ENCODE data around the gene TRIM24. TPM values are rescaled to one million over a fixed set of nuclear protein-coding genes. Genes with fewer than 3 reads are reported as not detected.

TRIM24 gene
- total RNA-seq, 4 donors from 2014 or later: 13.9 to 16.2 (median 14.1) TPM

- peaks cover 6 to 100% of the 10 kb centered on the region in 2 donors for H3K36me3 ChIP-seq
- no peaks in the 10 kb centered on the region for H3K27me3 ChIP-seq
- TF ChIP-seq POLR2A (IDR thresholded peaks at IDR 0.05): no peak
- H3K9me3 ChIP-seq: peaks cover 0 to 55% (median 0%) of the 10 kb centered on the region in 3 donors
- WGBS, 2 donors (ENCODE audit: low coverage in 1 of 2): 100% methylated on average over 2 to 4 of the region's 4 CpGs
- no peak overlapping the region for H3K27ac ChIP-seq
- ATAC-seq: no peak
- H3K4me3 ChIP-seq: no peak overlapping the region
- H3K4me1 ChIP-seq: no peaks in the 10 kb centered on the region
These were observed 95.6 kb downstream of the TRIM24 start for GRCh38 chr7:138555684-138556083.

GRCh38 chr7:138556771-138557484 is 96.9 kb downstream of the TRIM24 start:
- TF ChIP-seq POLR2AphosphoS5 (IDR thresholded peaks at IDR 0.05): no peak
- no peak for TF ChIP-seq EP300 (IDR thresholded peaks at IDR 0.05)
- no peak for TF ChIP-seq POLR2A (IDR thresholded peaks at IDR 0.05)
- TF ChIP-seq CTCF (IDR thresholded peaks at IDR 0.05): no peak
- peaks cover 0 to 63% (median 0%) of the 10 kb centered on the region in 3 donors for H3K9me3 ChIP-seq
- no peak overlapping the region for H3K4me3 ChIP-seq
- no peak for ATAC-seq
- H3K36me3 ChIP-seq: peaks cover 6 to 100% of the 10 kb centered on the region in 2 donors
- H3K27ac ChIP-seq: no peak overlapping the region
- no peaks in the 10 kb centered on the region for H3K4me1 ChIP-seq
- 87 to 100% methylated on average over 3 of the region's 3 CpGs for WGBS, 2 donors (ENCODE audit: low coverage in 1 of 2)
- H3K27me3 ChIP-seq: no peaks in the 10 kb centered on the region

GRCh38 chr7:138559448-138559847 is 99.4 kb downstream of the TRIM24 start:
- Histone ChIP-seq H3K4me1 (no peaks in the 10 kb centered on the region), H3K4me3 (no peak overlapping the region), H3K9me3 (peaks cover 0 to 83% (median 0%) of the 10 kb centered on the region in 3 donors), H3K27me3 (no peaks in the 10 kb centered on the region), H3K36me3 (peaks cover 0 to 100% of the 10 kb centered on the region in 2 donors), H3K27ac (no peak overlapping the region)
- ATAC-seq: no peak
- TF ChIP-seq EP300 (IDR thresholded peaks at IDR 0.05) (no peak), POLR2A (IDR thresholded peaks at IDR 0.05) (no peak), POLR2AphosphoS5 (IDR thresholded peaks at IDR 0.05) (no peak), CTCF (IDR thresholded peaks at IDR 0.05) (no peak)
- 97% methylated on average over 5 of the region's 5 CpGs; no CpG with 5 or more reads in 1 of the 2 donors for WGBS, 2 donors (ENCODE audit: low coverage in 1 of 2)

GRCh38 chr7:138563808-138564207 is 103.7 kb downstream of the TRIM24 start:
- WGBS, 2 donors (ENCODE audit: low coverage in 1 of 2): 61% methylated on average over 4 of the region's 4 CpGs; no CpG with 5 or more reads in 1 of the 2 donors
- TF ChIP-seq EP300 (IDR thresholded peaks at IDR 0.05) (no peak), CTCF (IDR thresholded peaks at IDR 0.05) (no peak), POLR2AphosphoS5 (IDR thresholded peaks at IDR 0.05) (no peak), POLR2A (IDR thresholded peaks at IDR 0.05) (no peak)
- Histone ChIP-seq H3K27me3 (no peaks in the 10 kb centered on the region), H3K9me3 (peaks cover 0 to 61% (median 0%) of the 10 kb centered on the region in 3 donors), H3K27ac (no peak overlapping the region), H3K4me3 (no peak overlapping the region), H3K36me3 (peaks cover 0 to 100% of the 10 kb centered on the region in 2 donors), H3K4me1 (no peaks in the 10 kb centered on the region)
- no peak for ATAC-seq

- no peak for TF ChIP-seq CTCF (IDR thresholded peaks at IDR 0.05)
- TF ChIP-seq POLR2AphosphoS5 (IDR thresholded peaks at IDR 0.05): no peak
- Histone ChIP-seq H3K27me3 (no peaks in the 10 kb centered on the region), H3K27ac (no peak overlapping the region), H3K9me3 (peaks cover 0 to 56% (median 0%) of the 10 kb centered on the region in 3 donors), H3K4me3 (no peak overlapping the region), H3K36me3 (peaks cover 0 to 100% of the 10 kb centered on the region in 2 donors), H3K4me1 (no peaks in the 10 kb centered on the region)
- no peak for ATAC-seq
- 83 to 90% methylated on average over 1 to 3 of the region's 5 CpGs for WGBS, 2 donors (ENCODE audit: low coverage in 1 of 2)
These were observed 104.3 kb downstream of the TRIM24 start for GRCh38 chr7:138564365-138564764.

Data from gastroesophageal sphincter (tissue), 4 donors.